ENCODE measurements around the gene LTBP4. TPM values are rescaled to one million over a fixed set of nuclear protein-coding genes. Genes with fewer than 3 reads are reported as not detected.

Gene LTBP4
- total and polyA plus RNA-seq, 2 donors (not counting 1 experiment from before 2014, with no cell fraction given), result 81.2 to 105 TPM

GRCh38 chr19:40552848-40553247 lies 48.3 kb upstream of the LTBP4 start:
- peaks cover 52% of the 10 kb centered on the region for H3K27me3 Mint-ChIP-seq
- Histone ChIP-seq H3K9me3 (ENCODE audit: control extremely low read depth in 1 of 3, control insufficient read depth in 2 of 3, insufficient read depth in 1 of 3, low read length in 2 of 3) (peaks cover 0 to 5% (median 0%) of the 10 kb centered on the region in 3 donors), H3K4me1 (ENCODE audit: control insufficient read depth in 2 of 2, insufficient read depth in 2 of 2, low read length in 2 of 2) (peaks cover 4% of the 10 kb centered on the region in 2 donors), H4K20me1 (ENCODE audit: control insufficient read depth, insufficient read depth, low read length, poor library complexity, severe bottlenecking) (no peaks in the 10 kb centered on the region), H3K27ac (ENCODE audit: low read length in 2 of 2) (no peak overlapping the region), H3K4me3 (ENCODE audit: control extremely low read depth in 1 of 5, extremely low read depth in 1 of 5, insufficient read depth in 1 of 5, low read depth in 2 of 5, low read length in 4 of 5) (no peak overlapping the region), H3K9ac (ENCODE audit: low read length) (no peak overlapping the region), H3K4me2 (replicated peaks; ENCODE audit: low read depth, low read length, poor library complexity, severe bottlenecking) (no peak overlapping the region), H3K79me2 (ENCODE audit: control insufficient read depth, insufficient read depth, low read length) (no peaks in the 10 kb centered on the region), H3K27me3 (replicated peaks in 1 of 4; ENCODE audit: control extremely low read depth in 1 of 4, control insufficient read depth in 3 of 4, insufficient read depth in 4 of 4, low read length in 3 of 4) (peaks cover 0 to 66% (median 25%) of the 10 kb centered on the region in 4 experiments), H3K36me3 (replicated peaks in 1 of 2; ENCODE audit: control extremely low read depth in 1 of 2, control insufficient read depth in 1 of 2, extremely low read depth in 1 of 2, insufficient read depth in 2 of 2, low read length in 1 of 2) (no peaks in the 10 kb centered on the region), H2AFZ (ENCODE audit: insufficient read depth, low read depth, low read length, poor library complexity, severe bottlenecking) (no peak overlapping the region)
- intact Hi-C loops (cut with micrococcal nuclease), result no loop called here
- H3K9me3 Mint-ChIP-seq (ENCODE audit: insufficient read depth), result no peaks in the 10 kb centered on the region
- H3K27ac Mint-ChIP-seq, result no peak overlapping the region
- peaks cover 10% of the 10 kb centered on the region for H3K4me1 Mint-ChIP-seq
- POLR2A ChIA-PET, result no interaction called here
- 100% methylated on average over 2 of the region's 3 CpGs for WGBS (ENCODE audit: insufficient coverage)
- DNase-seq (no peak), ATAC-seq (ENCODE audit: low read depth) (no peak)
- CTCF ChIA-PET, result interaction anchor here (0.8 kb wide), 2 partner anchors 12 to 82 kb away, joined by 3 read pairs; no protein-coding TSS in a partner anchor
- TF ChIP-seq CTCF (IDR thresholded peaks at IDR 0.05) (no peak), EZH2 (IDR thresholded peaks at IDR 0.05; ENCODE audit: borderline replicate concordance, insufficient read depth, low read depth, low read length, poor library complexity, severe bottlenecking) (no peak)
- no peak overlapping the region for H3K4me3 Mint-ChIP-seq

GRCh38 chr19:40553885-40554857 lies 47.0 kb upstream of the LTBP4 start:
- intact Hi-C loops (cut with micrococcal nuclease), result no loop called here
- Histone ChIP-seq H2AFZ (ENCODE audit: insufficient read depth, low read depth, low read length, poor library complexity, severe bottlenecking) (no peak overlapping the region), H3K79me2 (ENCODE audit: control insufficient read depth, insufficient read depth, low read length) (no peaks in the 10 kb centered on the region), H3K9ac (ENCODE audit: low read length) (no peak overlapping the region), H4K20me1 (ENCODE audit: control insufficient read depth, insufficient read depth, low read length, poor library complexity, severe bottlenecking) (no peaks in the 10 kb centered on the region), H3K9me3 (ENCODE audit: control extremely low read depth in 1 of 3, control insufficient read depth in 2 of 3, insufficient read depth in 1 of 3, low read length in 2 of 3) (peaks cover 0 to 5% (median 0%) of the 10 kb centered on the region in 3 donors), H3K4me1 (ENCODE audit: control insufficient read depth in 2 of 2, insufficient read depth in 2 of 2, low read length in 2 of 2) (no peaks in the 10 kb centered on the region), H3K27me3 (replicated peaks in 1 of 4; ENCODE audit: control extremely low read depth in 1 of 4, control insufficient read depth in 3 of 4, insufficient read depth in 4 of 4, low read length in 3 of 4) (peaks cover 0 to 57% (median 17%) of the 10 kb centered on the region in 4 experiments), H3K4me2 (replicated peaks; ENCODE audit: low read depth, low read length, poor library complexity, severe bottlenecking) (no peak overlapping the region), H3K4me3 (ENCODE audit: control extremely low read depth in 1 of 5, extremely low read depth in 1 of 5, insufficient read depth in 1 of 5, low read depth in 2 of 5, low read length in 4 of 5) (no peak overlapping the region), H3K36me3 (replicated peaks in 1 of 2; ENCODE audit: control extremely low read depth in 1 of 2, control insufficient read depth in 1 of 2, extremely low read depth in 1 of 2, insufficient read depth in 2 of 2, low read length in 1 of 2) (no peaks in the 10 kb centered on the region), H3K27ac (ENCODE audit: low read length in 2 of 2) (no peak overlapping the region)
- ATAC-seq (ENCODE audit: low read depth) (no peak), DNase-seq (no peak)
- H3K27me3 Mint-ChIP-seq, result peaks cover 46% of the 10 kb centered on the region
- CTCF ChIA-PET, result interaction anchor here (0.6 kb wide), 1 partner anchor 25 kb away, joined by 3 read pairs; no protein-coding TSS in a partner anchor
- no peak for TF ChIP-seq CTCF (IDR thresholded peaks at IDR 0.05)
- no peak for TF ChIP-seq EZH2 (IDR thresholded peaks at IDR 0.05; ENCODE audit: borderline replicate concordance, insufficient read depth, low read depth, low read length, poor library complexity, severe bottlenecking)
- WGBS (ENCODE audit: insufficient coverage), result 16% methylated on average over 62 of the region's 69 CpGs
- no peak overlapping the region for H3K4me3 Mint-ChIP-seq
- no peaks in the 10 kb centered on the region for H3K9me3 Mint-ChIP-seq (ENCODE audit: insufficient read depth)
- POLR2A ChIA-PET, result no interaction called here
- H3K4me1 Mint-ChIP-seq, result peaks cover 4% of the 10 kb centered on the region
- no peak overlapping the region for H3K27ac Mint-ChIP-seq
